Measurements from ENCODE around the gene WNT2. TPM values are rescaled to one million over a fixed set of nuclear protein-coding genes. Genes with fewer than 3 reads are reported as not detected.
"Not testable (repeated sequence)": the region's sequence is repeated elsewhere in the genome, so short reads cannot be mapped to it uniquely, and the experiment has no call there.

The WNT2 gene
- total RNA-seq, 4 donors from 2014 or later = 0.48 to 0.95 (median 0.64) TPM

- no peak for TF ChIP-seq CTCF (IDR thresholded peaks at IDR 0.05)
- no peak for DNase-seq (ENCODE audit: low spot score)
- ATAC-seq (ENCODE audit: low FRiP score) = no peak
Measured at GRCh38 chr7:117312593-117313580, 10.0 kb downstream of the WNT2 start.

GRCh38 chr7:117308891-117309290 lies 14.0 kb downstream of the WNT2 start:
- DNase-seq (ENCODE audit: low spot score) (no peak), ATAC-seq (ENCODE audit: low FRiP score) (no peak)
- no peak for TF ChIP-seq CTCF (IDR thresholded peaks at IDR 0.05)

GRCh38 chr7:117302396-117302795 lies 20.5 kb downstream of the WNT2 start:
- peak; percentile 88 for ATAC-seq (ENCODE audit: low FRiP score)
- no peak for TF ChIP-seq CTCF (IDR thresholded peaks at IDR 0.05)
- DNase-seq (ENCODE audit: low spot score) = no peak

GRCh38 chr7:117300506-117300905 lies 22.4 kb downstream of the WNT2 start:
- ATAC-seq (ENCODE audit: low FRiP score) = not testable (repeated sequence)

GRCh38 chr7:117297606-117298005 lies 25.3 kb downstream of the WNT2 start:
- ATAC-seq (ENCODE audit: low FRiP score) (no peak), DNase-seq (ENCODE audit: low spot score) (no peak)
- TF ChIP-seq CTCF (IDR thresholded peaks at IDR 0.05) = no peak

More at GRCh38 chr7:117300506-117300905, 22.4 kb downstream of the WNT2 start:
- DNase-seq (ENCODE audit: low spot score) = not testable (repeated sequence)

- no peak for TF ChIP-seq CTCF (IDR thresholded peaks at IDR 0.05)
- DNase-seq (ENCODE audit: low spot score) (no peak), ATAC-seq (ENCODE audit: low FRiP score) (no peak)
Measured at GRCh38 chr7:117296066-117296465, 26.8 kb downstream of the WNT2 start.

- no peak for ATAC-seq (ENCODE audit: low FRiP score)
- no peak for DNase-seq (ENCODE audit: low spot score)
- TF ChIP-seq CTCF (IDR thresholded peaks at IDR 0.05) = no peak
Measured at GRCh38 chr7:117285826-117286225, 37.0 kb downstream of the WNT2 start.
